ENCODE results near the gene SLC39A11. TPM values are rescaled to one million over a fixed set of nuclear protein-coding genes. Genes with fewer than 3 reads are reported as not detected.

The SLC39A11 gene
- total and polyA plus RNA-seq, 2 of the 13 experiments (the other 11 are each of a cell fraction or from before 2014, with no cell fraction given), result 17.2 to 31.5 TPM

DNA sequence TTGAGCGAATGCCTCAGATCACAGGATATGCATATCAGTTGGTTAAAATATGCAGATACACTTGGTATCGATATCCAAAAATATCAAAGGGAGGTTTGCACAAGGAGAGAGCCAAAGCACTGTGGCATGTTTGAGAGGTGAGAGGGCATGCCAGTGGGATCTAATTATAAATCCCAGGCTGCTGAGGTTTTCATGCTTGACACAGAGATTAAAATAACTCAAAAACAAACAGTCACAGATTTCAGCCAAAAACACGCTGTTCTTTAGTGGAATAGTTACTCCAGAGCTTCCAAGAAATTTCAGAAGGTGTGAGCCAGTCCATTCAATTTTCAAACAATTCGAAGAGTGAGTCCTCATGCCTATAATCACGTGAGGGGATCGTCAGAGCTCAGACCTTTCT is 493.8 kb downstream of the SLC39A11 start:
- Histone ChIP-seq H4K20me1 (ENCODE audit: insufficient read depth, low read length) (no peaks in the 10 kb centered on the region), H3K36me3 (replicated peaks in 1 of 2; ENCODE audit: control insufficient read depth in 1 of 2, insufficient read depth in 2 of 2, low read length in 2 of 2) (no peaks in the 10 kb centered on the region), H3K79me2 (ENCODE audit: insufficient read depth, low read length) (no peaks in the 10 kb centered on the region), H3K4me2 (ENCODE audit: low read depth, low read length) (no peak overlapping the region), H3K27me3 (ENCODE audit: control insufficient read depth in 1 of 2, insufficient read depth in 2 of 2, low read length in 2 of 2) (no peaks in the 10 kb centered on the region), H3K9me3 (ENCODE audit: low read length) (no peaks in the 10 kb centered on the region), H3K9ac (ENCODE audit: insufficient read depth, low read depth, low read length) (no peak overlapping the region), H2AFZ (ENCODE audit: low read length) (no peak overlapping the region), H3K27ac (ENCODE audit: extremely low read length, insufficient read depth, low read length) (no peak overlapping the region), H3K4me3 (replicated peaks in 1 of 3; ENCODE audit: insufficient read depth in 1 of 3, low read depth in 2 of 3, low read length in 3 of 3) (no peak overlapping the region), H3K4me1 (ENCODE audit: insufficient read depth, low read length) (peaks cover 41% of the 10 kb centered on the region)
- ChIA-PET CTCF (ENCODE audit: low intra/inter-chr PET ratio, low total read pairs) (no interaction called here), POLR2A (interaction anchor here (0.7 kb wide), 1 partner anchor 108 kb away, joined by 4 read pairs; no protein-coding TSS in a partner anchor)
- TF ChIP-seq, protein P1, sequence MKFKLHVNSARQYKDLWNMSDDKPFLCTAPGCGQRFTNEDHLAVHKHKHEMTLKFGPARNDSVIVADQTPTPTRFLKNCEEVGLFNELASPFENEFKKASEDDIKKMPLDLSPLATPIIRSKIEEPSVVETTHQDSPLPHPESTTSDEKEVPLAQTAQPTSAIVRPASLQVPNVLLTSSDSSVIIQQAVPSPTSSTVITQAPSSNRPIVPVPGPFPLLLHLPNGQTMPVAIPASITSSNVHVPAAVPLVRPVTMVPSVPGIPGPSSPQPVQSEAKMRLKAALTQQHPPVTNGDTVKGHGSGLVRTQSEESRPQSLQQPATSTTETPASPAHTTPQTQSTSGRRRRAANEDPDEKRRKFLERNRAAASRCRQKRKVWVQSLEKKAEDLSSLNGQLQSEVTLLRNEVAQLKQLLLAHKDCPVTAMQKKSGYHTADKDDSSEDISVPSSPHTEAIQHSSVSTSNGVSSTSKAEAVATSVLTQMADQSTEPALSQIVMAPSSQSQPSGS (CRISPR knock-in tag; IDR thresholded peaks at IDR 0.05), result no peak
- no peak for TF ChIP-seq DNMT1 (CRISPR knock-in tag; IDR thresholded peaks at IDR 0.05)
- TF ChIP-seq ZNF230 (CRISPR knock-in tag; IDR thresholded peaks at IDR 0.05), result no peak
- no peak for TF ChIP-seq PAX8 (CRISPR knock-in tag; IDR thresholded peaks at IDR 0.05; ENCODE audit: borderline replicate concordance)
- TF ChIP-seq, protein P2, sequence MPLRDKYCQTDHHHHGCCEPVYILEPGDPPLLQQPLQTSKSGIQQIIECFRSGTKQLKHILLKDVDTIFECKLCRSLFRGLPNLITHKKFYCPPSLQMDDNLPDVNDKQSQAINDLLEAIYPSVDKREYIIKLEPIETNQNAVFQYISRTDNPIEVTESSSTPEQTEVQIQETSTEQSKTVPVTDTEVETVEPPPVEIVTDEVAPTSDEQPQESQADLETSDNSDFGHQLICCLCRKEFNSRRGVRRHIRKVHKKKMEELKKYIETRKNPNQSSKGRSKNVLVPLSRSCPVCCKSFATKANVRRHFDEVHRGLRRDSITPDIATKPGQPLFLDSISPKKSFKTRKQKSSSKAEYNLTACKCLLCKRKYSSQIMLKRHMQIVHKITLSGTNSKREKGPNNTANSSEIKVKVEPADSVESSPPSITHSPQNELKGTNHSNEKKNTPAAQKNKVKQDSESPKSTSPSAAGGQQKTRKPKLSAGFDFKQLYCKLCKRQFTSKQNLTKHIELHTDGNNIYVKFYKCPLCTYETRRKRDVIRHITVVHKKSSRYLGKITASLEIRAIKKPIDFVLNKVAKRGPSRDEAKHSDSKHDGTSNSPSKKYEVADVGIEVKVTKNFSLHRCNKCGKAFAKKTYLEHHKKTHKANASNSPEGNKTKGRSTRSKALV (CRISPR knock-in tag; IDR thresholded peaks at IDR 0.05), result no peak
- no peak for TF ChIP-seq HMGA1 (CRISPR knock-in tag; conservative IDR thresholded peaks at IDR 0.05)
- TF ChIP-seq, protein P3, sequence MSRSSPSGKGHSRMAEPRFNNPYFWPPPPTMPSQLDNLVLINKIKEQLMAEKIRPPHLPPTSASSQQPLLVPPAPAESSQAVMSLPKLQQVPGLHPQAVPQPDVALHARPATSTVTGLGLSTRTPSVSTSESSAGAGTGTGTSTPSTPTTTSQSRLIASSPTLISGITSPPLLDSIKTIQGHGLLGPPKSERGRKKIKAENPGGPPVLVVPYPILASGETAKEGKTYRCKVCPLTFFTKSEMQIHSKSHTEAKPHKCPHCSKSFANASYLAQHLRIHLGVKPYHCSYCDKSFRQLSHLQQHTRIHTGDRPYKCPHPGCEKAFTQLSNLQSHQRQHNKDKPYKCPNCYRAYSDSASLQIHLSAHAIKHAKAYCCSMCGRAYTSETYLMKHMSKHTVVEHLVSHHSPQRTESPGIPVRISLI (CRISPR knock-in tag; IDR thresholded peaks at IDR 0.05; ENCODE audit: borderline replicate concordance), result no peak
- TF ChIP-seq ZNF569 (CRISPR knock-in tag; IDR thresholded peaks at IDR 0.05; ENCODE audit: borderline replicate concordance), result no peak
- TF ChIP-seq, protein P4, sequence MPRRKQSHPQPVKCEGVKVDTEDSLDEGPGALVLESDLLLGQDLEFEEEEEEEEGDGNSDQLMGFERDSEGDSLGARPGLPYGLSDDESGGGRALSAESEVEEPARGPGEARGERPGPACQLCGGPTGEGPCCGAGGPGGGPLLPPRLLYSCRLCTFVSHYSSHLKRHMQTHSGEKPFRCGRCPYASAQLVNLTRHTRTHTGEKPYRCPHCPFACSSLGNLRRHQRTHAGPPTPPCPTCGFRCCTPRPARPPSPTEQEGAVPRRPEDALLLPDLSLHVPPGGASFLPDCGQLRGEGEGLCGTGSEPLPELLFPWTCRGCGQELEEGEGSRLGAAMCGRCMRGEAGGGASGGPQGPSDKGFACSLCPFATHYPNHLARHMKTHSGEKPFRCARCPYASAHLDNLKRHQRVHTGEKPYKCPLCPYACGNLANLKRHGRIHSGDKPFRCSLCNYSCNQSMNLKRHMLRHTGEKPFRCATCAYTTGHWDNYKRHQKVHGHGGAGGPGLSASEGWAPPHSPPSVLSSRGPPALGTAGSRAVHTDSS (CRISPR knock-in tag; conservative IDR thresholded peaks at IDR 0.05), result no peak
- TF ChIP-seq ZNF430 (CRISPR knock-in tag; IDR thresholded peaks at IDR 0.05), result no peak
- TF ChIP-seq ZFP36L2 (CRISPR knock-in tag; IDR thresholded peaks at IDR 0.05), result no peak
- FAIRE-seq, result no peak
- no TSS peak for BruUV-seq (replicated peaks)
- ATAC-seq, result no peak
- WGBS (ENCODE audit: low lambda C conversion rate), result 89% methylated on average over 6 of the region's 6 CpGs
- intact Hi-C loops (cut with micrococcal nuclease; ENCODE audit: unreplicated experiment), result no loop called here
- in situ Hi-C loops (cut with HindIII; ENCODE audit: extremely low pct_ligation_motif_present, low pct_unique_long_range_greater_than_20kb), result no loop called here
- no peak for DNase-seq (ENCODE audit: low spot score)

Measured in HepG2 (cell line).